AG09309 (cell line): ENCODE results near the gene DNAJC6.
"Not testable (repeated sequence)": the region's sequence is repeated elsewhere in the genome, so short reads cannot be mapped to it uniquely, and the experiment has no call there.

ENCODE experiments used
- DNase-seq: peaks from one replicate; pipeline ENCODE4 v3.0.0-alpha.2; 2010; ENCODE audit warnings: low read depth
- H3K4me3 ChIP-seq: 2 replicates; pipeline ENCODE4 v1.5.1; 2011; ENCODE audit warnings: mild to moderate bottlenecking, low read depth, low read length, moderate library complexity; ENCODE audit not compliant: control insufficient read depth
- TF ChIP-seq, protein P1 (sequence below): IDR thresholded peaks from 2 replicates; pipeline ENCODE4 v1.5.1; 2011; ENCODE audit warnings: mild to moderate bottlenecking, low read depth, low read length, inconsistent platforms; ENCODE audit not compliant: insufficient read depth, control insufficient read depth; ENCODE audit errors: missing control alignments

The DNAJC6 gene

GRCh38 chr1:65378247-65378946 lies 69.1 kb downstream of the DNAJC6 start:
- DNase-seq = no peak

GRCh38 chr1:65384426-65384825 lies 75.1 kb downstream of the DNAJC6 start:
- DNase-seq, H3K4me3 ChIP-seq: not testable (repeated sequence)

More at GRCh38 chr1:65378247-65378946, 69.1 kb downstream of the DNAJC6 start:
- no peak overlapping the region for H3K4me3 ChIP-seq
- TF ChIP-seq, protein P1, sequence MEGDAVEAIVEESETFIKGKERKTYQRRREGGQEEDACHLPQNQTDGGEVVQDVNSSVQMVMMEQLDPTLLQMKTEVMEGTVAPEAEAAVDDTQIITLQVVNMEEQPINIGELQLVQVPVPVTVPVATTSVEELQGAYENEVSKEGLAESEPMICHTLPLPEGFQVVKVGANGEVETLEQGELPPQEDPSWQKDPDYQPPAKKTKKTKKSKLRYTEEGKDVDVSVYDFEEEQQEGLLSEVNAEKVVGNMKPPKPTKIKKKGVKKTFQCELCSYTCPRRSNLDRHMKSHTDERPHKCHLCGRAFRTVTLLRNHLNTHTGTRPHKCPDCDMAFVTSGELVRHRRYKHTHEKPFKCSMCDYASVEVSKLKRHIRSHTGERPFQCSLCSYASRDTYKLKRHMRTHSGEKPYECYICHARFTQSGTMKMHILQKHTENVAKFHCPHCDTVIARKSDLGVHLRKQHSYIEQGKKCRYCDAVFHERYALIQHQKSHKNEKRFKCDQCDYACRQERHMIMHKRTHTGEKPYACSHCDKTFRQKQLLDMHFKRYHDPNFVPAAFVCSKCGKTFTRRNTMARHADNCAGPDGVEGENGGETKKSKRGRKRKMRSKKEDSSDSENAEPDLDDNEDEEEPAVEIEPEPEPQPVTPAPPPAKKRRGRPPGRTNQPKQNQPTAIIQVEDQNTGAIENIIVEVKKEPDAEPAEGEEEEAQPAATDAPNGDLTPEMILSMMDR = no peak

- TF ChIP-seq, protein P1 = no peak
- no peak overlapping the region for H3K4me3 ChIP-seq
- DNase-seq = no peak
These were observed 77.1 kb downstream of the DNAJC6 start for GRCh38 chr1:65386439-65386838.

- no peak for DNase-seq
- TF ChIP-seq, protein P1 = no peak
- H3K4me3 ChIP-seq = no peak overlapping the region
These were observed 78.5 kb downstream of the DNAJC6 start for GRCh38 chr1:65387821-65388220.

- H3K4me3 ChIP-seq = no peak overlapping the region
- DNase-seq = no peak
- TF ChIP-seq, protein P1 = no peak
These were observed 79.8 kb downstream of the DNAJC6 start for GRCh38 chr1:65388908-65389695.

DNA sequence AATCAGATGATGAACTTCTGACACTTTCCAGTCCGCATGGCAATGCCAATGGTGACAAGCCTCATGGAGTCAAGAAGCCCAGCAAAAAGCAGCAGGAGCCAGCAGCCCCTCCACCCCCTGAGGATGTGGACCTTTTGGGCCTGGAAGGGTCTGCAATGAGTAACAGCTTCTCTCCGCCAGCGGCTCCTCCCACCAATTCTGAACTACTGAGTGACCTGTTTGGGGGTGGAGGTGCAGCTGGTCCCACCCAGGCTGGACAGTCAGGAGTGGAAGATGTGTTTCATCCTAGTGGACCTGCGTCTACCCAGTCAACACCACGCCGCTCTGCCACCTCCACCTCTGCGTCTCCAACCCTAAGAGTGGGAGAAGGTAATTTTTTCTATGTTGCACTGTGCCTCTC lies 83.2 kb downstream of the DNAJC6 start:
- TF ChIP-seq, protein P1 = no peak
- no peak for DNase-seq
- H3K4me3 ChIP-seq = no peak overlapping the region

DNA sequence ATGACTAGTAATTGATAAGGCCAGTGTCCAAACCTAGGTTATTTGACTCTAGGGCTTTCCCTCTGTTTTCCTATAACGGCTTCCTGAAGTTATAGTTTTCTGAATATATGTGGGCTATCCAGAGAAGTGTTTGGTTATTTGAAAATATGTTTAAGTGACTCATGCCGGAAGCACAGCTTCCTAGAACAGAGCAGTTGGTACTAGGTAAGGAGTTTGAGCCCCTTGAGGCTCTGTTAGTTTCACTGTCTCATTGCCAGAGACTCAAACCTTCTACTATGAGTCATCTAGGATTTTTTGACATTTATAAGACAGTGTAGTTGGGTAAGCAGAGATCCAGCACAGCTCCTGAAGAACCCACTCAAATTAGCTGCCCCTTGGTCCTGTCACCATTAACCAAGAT lies 84.0 kb downstream of the DNAJC6 start:
- DNase-seq = peak; percentile 10
- H3K4me3 ChIP-seq = no peak overlapping the region
- TF ChIP-seq, protein P1 = no peak
